ES-I3 (cell line): ENCODE results near the gene NIN.

Experiments used
- H3K36me3 ChIP-seq: 2 replicates; pipeline ENCODE4 v1.6.1; 2013; ENCODE audit warnings: mild to moderate bottlenecking, low read length, control low read depth, moderate library complexity; ENCODE audit not compliant: insufficient read depth
- H3K4me1 ChIP-seq: 2 replicates; pipeline ENCODE4 v1.6.1; 2013; ENCODE audit warnings: mild to moderate bottlenecking, control low read depth, low read length; ENCODE audit not compliant: insufficient read depth
- H3K9ac ChIP-seq: 2 replicates; pipeline ENCODE4 v1.6.1; 2013; ENCODE audit warnings: low read depth, mild to moderate bottlenecking, low read length, moderate library complexity
- H3K9me3 ChIP-seq: 2 replicates; pipeline ENCODE4 v1.6.1; 2013; ENCODE audit warnings: mild to moderate bottlenecking, low read length, moderate library complexity; ENCODE audit not compliant: control insufficient read depth, insufficient read depth

NIN gene

DNA sequence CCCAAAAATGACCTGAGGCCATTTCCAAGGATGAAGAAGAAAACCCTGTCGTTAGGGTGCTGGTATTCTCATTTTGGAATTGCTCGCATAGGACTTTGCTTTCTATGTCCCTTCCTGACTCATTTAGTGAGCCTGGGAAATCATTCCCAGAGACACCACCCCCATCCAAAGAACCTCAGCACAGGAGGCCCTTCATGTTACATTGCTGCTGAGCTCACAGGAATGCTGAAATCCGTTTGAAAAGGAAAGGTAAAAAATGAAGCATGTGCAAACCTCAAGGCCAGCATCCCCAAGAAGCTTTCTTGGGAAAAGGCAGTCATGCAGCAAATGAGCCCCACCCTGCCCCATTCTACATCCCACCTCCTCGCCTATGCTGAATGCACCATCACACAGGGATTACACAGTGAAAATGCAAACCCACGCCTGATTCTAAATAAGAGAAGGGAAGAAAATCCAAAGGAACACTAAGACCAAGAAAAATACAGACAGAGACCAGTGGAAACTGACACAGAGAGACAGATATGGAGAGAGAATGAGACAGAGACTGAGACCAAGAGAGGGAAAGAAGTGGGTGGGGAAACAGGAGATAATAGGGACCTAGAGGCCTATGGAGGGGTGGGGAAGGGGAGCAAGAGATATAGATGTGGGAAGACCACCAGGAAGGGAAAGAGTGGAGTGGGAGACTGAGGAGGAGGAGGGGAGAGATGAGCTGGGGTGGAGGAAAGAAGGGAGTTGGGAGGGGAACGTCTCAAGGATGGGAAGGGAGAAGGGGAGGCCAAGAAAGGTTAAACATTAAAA lies 33.5 kb downstream of the NIN start:
- H3K36me3 ChIP-seq = no peaks in the 10 kb centered on the region
- no peaks in the 10 kb centered on the region for H3K9me3 ChIP-seq
- no peak overlapping the region for H3K9ac ChIP-seq
- peaks cover 8% of the 10 kb centered on the region for H3K4me1 ChIP-seq

DNA sequence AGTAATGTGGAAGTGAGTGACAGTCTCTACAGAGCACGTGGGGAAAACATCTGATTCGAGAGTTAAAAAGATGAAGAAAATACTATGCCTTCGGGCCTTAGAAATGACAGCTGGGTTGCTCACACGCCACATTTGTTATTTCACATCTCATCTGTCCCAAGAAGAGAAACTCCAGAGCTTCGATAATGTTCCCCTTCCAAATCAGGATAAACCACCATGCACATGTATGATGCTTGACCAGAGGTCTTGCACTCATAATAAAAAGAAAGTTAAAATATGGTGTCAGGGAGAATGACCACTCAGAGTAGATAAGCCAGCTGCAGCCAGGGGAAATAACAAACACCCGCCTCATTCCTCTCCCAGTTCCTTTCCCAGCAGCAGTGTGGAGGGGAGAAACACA lies 34.6 kb downstream of the NIN start:
- Histone ChIP-seq H3K9ac (no peak overlapping the region), H3K4me1 (peaks cover 8% of the 10 kb centered on the region), H3K9me3 (no peaks in the 10 kb centered on the region), H3K36me3 (no peaks in the 10 kb centered on the region)

DNA sequence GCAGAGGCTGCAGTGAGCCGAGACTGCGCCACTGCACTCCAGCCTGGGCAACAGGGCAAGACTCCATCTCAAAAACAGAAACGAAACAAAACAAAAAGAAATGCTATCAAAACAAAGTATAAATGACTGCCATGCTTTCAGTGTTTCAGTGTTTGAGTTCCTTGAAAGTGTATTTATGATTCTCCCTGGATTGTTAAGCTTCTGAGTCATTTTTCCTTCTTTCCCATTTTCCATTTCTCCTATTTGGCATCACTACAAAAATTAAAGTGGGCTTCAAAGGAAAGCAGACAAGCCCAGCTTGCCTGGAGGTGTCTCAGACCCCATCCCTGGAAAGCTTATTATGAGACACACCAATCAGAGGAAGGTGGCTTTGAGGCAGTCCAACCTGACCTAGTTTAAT lies 35.1 kb downstream of the NIN start:
- H3K4me1 ChIP-seq = peaks cover 8% of the 10 kb centered on the region
- H3K9me3 ChIP-seq = no peaks in the 10 kb centered on the region
- H3K9ac ChIP-seq = no peak overlapping the region
- no peaks in the 10 kb centered on the region for H3K36me3 ChIP-seq

DNA sequence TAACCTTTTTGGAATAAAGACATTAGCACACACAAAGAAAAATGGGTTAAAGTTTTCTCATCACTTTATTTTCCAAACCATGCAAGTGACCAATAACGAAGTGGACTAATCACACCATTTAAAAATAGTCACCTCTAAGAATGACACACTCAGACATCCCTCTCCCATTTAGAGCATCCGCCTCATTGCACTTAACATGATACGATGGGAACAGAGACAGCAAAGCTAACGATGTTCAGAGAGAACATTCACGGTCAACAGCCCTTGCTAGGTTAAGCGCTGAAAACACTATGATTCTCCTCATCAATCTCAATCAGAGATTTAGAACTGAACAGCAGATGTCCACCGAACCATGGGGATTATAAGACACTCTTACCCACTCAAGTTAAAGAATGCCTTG lies 35.8 kb downstream of the NIN start:
- Histone ChIP-seq H3K36me3 (no peaks in the 10 kb centered on the region), H3K4me1 (peaks cover 8% of the 10 kb centered on the region), H3K9ac (no peak overlapping the region), H3K9me3 (no peaks in the 10 kb centered on the region)

DNA sequence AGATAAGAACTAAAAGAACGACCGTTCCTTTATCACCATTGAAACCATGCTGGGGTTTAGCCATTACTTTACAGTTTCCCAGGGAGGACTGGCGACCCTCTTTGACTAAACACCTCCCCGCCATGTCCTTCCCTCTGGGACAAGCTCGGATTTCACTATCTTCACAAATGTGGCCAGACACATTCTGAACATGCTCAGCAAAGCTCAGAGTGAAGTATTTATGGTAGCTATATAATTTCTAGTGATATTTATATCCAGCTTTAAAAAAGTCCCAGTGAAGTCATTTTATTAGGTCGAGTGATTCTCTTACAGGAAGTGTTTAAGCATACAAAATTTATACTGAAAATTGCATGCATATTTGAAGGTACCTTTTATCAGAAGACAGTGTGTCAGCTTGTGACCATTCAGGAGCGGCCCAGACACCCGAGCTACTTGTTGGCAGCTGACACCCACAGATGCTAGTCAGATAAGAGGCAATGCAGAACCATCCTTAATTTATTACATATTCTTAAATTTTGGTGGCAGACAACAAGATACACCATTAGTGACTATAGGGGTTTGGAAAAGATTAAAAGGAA lies 36.8 kb downstream of the NIN start:
- Histone ChIP-seq H3K9ac (no peak overlapping the region), H3K36me3 (no peaks in the 10 kb centered on the region), H3K9me3 (no peaks in the 10 kb centered on the region), H3K4me1 (peaks cover 8% of the 10 kb centered on the region)

DNA sequence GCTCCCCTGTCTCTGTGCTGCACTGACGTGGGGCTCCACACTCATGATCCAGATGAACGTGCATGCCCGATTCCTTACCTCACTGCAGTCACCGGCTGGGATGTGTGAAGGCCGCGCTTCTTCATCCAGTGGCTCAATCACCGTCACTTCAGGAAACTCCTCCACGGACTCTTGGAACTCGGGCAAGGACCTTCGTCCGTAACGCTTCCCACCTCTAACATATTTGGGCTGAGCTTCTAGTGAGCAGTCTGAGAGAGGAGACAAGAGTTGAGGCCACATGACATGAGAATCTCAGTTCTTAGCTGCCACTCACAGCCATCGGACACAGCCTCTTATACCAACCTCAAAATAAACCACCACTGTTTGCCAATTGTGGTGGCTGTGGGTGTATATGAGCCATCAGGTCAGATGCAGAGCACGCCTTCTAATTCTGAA lies 38.3 kb downstream of the NIN start:
- Histone ChIP-seq H3K36me3 (no peaks in the 10 kb centered on the region), H3K9ac (no peak overlapping the region), H3K4me1 (peaks cover 7% of the 10 kb centered on the region), H3K9me3 (no peaks in the 10 kb centered on the region)

DNA sequence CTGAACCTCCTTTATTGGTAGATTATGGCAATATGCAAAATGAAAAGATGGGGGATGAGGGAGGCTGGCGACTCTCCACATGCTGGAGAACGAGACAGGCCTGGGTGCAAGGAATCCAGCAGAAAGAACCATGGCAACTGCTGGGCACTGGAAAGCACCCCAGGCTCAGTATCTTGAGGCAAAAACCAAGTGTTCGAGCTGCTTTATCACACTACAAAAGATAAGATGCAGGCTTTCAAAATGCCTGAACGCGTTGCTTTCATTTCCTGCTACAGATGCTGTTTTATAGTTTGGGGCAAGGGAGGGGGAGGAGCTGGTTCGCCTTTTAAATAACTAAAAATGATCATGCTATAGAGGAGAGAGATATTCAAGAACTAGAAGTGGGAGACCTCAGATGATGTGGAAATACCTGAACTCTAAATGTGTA lies 38.9 kb downstream of the NIN start:
- H3K4me1 ChIP-seq = peaks cover 2% of the 10 kb centered on the region
- no peak overlapping the region for H3K9ac ChIP-seq

DNA sequence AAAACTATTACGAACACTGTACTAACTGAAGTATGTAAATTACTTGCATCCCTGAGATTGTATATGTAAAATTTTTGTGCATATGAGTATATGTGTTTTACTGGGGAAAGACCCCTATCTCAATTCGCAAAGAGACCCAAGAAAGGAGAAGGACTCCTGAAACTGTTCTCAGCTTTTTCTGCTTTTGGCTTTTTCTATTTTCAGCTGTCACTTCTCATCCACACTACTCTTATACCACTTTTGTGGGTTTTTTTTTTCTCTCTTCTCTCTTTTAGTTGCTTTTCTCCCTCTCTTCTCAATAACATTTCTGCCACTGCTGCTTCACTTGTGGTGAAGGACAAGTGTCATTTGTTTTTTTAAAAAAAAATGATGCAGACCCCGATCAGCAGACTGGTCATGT lies 39.8 kb downstream of the NIN start:
- Histone ChIP-seq H3K36me3 (no peaks in the 10 kb centered on the region), H3K4me1 (peaks cover 8% of the 10 kb centered on the region), H3K9me3 (no peaks in the 10 kb centered on the region), H3K9ac (no peak overlapping the region)

More for the DNA sequence above, 38.9 kb downstream of the NIN start:
- Histone ChIP-seq H3K36me3 (no peaks in the 10 kb centered on the region), H3K9me3 (no peaks in the 10 kb centered on the region)

DNA sequence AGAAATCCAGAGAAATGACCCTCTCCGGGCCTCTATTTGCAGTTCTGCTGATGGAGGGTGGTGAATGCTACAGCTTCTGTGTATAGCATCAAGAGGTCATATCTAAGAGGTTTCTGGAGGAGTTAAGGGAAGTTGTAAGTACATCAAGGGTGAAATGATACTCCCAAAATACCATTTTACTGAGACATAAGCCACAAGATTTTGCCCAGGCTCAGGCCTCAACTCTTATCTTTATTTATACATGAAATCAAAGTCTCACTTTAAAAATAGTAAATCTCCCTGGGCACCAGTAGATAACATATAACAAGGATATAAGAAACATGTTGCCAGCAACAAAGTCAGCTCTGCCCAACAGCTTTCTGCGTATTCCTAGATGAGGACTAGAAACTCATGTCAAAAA lies 40.4 kb downstream of the NIN start:
- no peaks in the 10 kb centered on the region for H3K36me3 ChIP-seq
- H3K4me1 ChIP-seq = peaks cover 15% of the 10 kb centered on the region
- no peak overlapping the region for H3K9ac ChIP-seq

DNA sequence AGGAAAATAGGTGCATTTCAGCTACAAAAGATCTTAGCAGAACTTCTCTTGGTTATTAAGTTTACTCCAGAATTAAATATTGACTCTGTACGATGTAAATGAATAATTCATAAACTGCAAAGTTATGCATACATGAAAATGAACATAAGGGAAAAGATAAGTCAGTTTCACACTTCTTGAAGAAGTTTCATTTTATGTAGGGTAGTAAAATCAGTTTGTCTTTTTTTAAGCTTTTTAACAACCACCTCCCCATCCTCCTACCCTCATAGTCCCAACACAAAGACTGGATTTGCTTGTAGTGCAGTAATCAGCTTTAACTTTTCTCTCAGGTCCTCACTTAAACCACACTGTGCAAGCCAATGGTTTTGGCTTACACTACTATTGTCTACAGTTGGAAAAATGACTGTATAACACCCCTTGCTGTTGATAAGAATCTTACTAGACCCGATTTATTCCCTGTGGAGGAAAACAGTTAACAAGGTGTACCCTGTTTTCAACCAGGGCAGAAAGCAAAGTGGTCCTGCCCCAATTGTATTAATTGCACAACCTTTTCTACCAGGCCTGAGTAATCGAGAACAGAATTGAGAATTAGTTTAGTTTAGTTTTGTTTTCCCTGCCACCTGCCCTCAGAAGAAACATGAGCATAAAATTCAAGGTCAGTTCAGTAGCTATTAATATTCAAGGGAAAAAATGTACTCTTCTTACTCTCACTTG lies 44.1 kb downstream of the NIN start:
- Histone ChIP-seq H3K9ac (no peak overlapping the region), H3K4me1 (peaks cover 21% of the 10 kb centered on the region)

More for the DNA sequence above, 40.4 kb downstream of the NIN start:
- no peaks in the 10 kb centered on the region for H3K9me3 ChIP-seq

DNA sequence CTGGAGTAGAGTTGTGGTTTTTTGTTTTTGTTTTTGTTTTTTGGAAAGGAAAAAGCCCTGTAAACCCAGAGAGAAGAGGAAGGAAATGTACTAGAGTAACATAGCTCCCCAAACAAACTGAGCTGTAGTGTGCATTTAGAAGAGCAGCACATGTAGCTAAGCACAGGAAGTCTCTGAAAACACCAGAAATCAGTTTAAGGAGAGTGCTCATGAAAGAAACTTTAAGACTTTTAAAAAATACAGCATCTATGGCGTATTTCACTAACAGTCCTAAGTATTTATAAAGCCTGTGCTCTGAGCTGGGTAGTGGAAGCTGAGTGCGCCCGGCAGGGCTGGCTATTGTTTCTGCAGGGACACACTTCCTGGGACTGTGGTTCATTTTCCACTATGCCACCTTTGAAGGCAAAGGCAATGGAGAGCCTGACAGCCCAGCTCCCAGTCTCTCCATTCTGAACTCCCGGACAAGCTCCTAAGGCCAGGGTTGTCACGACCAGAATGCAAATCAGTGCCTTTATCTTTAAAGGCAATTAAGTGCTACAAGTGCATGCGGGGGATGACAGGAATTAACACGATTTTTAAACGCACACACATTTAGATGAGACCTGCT lies 45.4 kb downstream of the NIN start:
- no peaks in the 10 kb centered on the region for H3K36me3 ChIP-seq
- no peak overlapping the region for H3K9ac ChIP-seq
- no peaks in the 10 kb centered on the region for H3K9me3 ChIP-seq
- peaks cover 21% of the 10 kb centered on the region for H3K4me1 ChIP-seq

More for the DNA sequence above, 44.1 kb downstream of the NIN start:
- Histone ChIP-seq H3K9me3 (no peaks in the 10 kb centered on the region), H3K36me3 (no peaks in the 10 kb centered on the region)

DNA sequence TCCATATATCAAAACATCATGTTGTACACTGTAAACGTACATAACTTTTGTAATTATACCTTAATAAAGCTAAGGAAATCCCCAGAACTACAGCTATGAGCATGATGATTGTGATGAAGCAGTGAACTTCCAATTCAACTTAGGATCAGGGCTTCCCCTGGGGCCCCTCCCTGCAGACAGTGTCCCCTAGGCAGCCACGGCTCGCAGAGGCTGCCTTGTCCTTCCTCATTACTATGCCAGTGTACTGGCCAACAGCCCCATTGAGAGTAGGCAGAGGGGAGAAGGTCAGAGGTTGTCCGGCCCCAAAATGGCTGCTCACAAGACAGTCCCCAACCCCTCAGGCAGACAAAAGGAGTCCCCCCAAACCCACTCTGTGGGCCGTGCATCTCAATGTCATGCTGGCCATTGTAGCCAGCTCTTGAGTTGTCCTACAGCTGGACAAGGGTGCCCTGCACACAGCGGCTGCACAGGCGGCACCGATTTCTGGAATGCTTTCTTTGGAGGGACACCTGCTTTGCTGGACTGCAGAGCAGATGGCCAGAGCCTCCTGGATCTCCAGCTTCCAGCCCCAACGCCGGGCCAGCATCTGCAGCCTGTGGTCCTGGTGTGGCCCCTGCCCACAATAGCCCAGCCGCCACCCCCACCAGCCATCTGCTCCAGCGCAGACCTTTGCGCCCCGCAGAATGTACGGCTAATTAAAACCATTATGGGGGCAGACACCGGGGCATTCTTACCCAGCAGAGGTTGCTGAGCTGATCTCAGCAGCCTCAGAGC lies 46.1 kb downstream of the NIN start:
- H3K4me1 ChIP-seq = peaks cover 21% of the 10 kb centered on the region

DNA sequence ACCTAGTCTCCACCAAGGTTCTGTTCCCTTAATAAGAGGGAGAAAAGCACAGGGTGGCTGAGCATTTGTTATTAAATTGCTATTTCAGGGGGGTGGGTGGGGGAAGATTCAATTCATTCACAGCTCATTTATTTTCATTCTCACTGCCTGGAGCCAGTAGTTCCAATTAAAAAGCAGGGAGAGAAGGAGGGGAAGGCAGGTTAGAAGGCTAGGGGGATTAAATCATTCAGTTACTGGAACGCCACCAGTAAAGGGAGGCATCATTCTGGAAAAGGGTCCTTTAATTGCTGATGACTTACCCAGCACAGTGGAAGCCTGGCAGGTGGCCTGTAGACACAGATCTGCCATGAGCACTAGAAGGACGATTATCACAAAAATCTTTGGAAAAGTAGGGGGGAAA lies 47.4 kb downstream of the NIN start:
- no peak overlapping the region for H3K9ac ChIP-seq
- no peaks in the 10 kb centered on the region for H3K9me3 ChIP-seq
- H3K4me1 ChIP-seq = peaks cover 24% of the 10 kb centered on the region
- H3K36me3 ChIP-seq = no peaks in the 10 kb centered on the region

More for the DNA sequence above, 46.1 kb downstream of the NIN start:
- Histone ChIP-seq H3K36me3 (no peaks in the 10 kb centered on the region), H3K9ac (no peak overlapping the region), H3K9me3 (no peaks in the 10 kb centered on the region)

DNA sequence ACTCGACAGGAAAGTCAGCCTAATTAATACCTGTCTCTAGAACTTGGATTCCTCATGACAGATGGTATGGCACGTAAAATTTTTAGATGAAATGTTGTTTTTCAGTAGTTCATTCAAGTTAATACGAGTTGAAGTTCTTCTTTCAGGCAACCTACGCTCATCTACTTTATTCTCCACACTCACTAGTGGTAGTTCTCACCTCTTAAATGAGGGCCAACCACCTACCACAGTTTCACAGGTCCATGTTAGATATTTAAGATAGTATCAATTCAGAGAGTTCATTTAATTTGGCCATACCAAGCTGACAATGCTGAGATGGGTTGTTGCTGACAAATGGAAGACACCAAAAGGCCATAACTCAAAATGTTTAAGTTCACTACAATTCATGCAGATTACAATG lies 50.6 kb downstream of the NIN start:
- no peaks in the 10 kb centered on the region for H3K9me3 ChIP-seq
- no peaks in the 10 kb centered on the region for H3K36me3 ChIP-seq
- no peak overlapping the region for H3K9ac ChIP-seq
- peaks cover 13% of the 10 kb centered on the region for H3K4me1 ChIP-seq
